C4-2B (cell line): ENCODE data around the gene METTL4.

Experiments
- H3K27ac ChIP-seq: fragments of 450-650 bp; 2 replicates; pipeline ENCODE4 v1.5.1; 2017
- CTCF ChIP-seq: fragments of 450-650 bp; conservative IDR thresholded peaks from 2 replicates; pipeline ENCODE4 v1.5.1; 2017; ENCODE audit warnings: mild to moderate bottlenecking
- ZFX ChIP-seq: fragments of 450-650 bp; IDR thresholded peaks from 2 replicates; pipeline ENCODE4 v1.6.1; 2017

METTL4 gene

DNA sequence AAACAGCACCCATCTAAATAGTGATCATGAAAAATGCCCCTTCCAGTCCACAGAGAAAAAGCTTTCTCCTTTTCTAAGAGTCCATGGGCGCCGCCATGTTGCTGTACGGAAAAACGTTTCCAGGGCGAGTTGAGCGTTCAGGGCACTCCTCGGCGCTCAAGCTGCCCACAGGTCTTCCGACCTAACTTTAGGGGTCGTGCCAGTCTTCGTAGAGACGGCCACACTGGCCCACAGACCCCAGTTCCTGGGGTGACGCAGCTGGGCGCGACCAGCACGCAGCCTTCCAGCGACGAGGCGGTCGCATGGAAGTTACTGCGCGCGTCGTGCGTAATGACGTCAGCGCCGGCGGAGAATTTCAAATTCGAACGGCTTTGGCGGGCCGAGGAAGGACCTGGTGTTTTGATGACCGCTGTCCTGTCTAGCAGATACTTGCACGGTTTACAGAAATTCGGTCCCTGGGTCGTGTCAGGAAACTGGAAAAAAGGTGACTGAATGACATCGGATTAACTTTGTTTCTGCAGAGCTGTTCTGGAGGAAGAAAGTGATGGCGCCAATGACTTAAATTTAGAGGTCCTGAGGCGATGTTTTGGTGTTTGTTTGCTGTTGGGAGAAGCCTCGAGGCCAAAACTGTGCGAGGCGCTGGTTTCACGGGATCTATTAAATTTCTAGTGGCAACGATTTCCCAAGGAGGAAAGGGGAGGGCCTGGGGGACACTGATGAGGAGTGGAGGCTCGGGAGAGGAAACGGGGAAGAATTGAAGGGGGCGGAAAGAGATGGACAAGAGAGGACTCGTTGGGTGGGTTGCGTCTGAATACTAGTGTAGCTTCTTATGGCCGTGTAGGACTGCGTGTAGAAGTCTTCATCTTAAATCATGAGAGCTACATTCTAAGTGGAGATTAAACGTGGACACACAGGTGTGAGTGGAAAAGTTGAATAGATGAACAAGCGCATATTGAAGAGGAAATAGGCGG lies at the start of gene METTL4, which contains the start of gene NDC80:
Gene METTL4, minus strand, starts transcription at position 306 of the 971 bp plus-strand sequence. CDS start 4,289 bp downstream, outside the sequence.
Gene NDC80, plus strand, starts transcription at position 358 of the 971 bp plus-strand sequence. CDS start 1,429 bp downstream, outside the sequence.
- TF ChIP-seq ZFX (no peak), CTCF (no peak)
- H3K27ac ChIP-seq = peak within 1 kb of the TSS; percentile 89

DNA sequence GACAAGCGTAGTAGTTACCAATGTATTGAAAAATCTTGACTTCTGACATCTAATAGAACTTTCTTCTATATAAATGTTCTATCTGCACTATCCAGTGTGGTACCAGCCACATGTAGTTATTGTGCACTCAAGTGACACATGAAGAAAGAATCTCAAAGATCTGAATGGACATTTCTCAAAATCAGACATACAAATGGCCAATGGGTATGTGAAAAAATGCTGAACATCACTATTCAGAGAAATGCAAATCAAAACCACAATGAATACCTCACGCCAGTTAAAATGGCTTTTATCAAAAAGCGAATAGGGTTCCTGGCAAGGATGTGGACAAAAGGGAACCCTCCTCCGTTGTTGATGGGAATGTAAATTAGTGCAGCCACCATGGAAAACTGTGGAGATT lies 46.7 kb upstream of the METTL4 start:
- TF ChIP-seq ZFX = no peak
- TF ChIP-seq CTCF = no peak
- no peak overlapping the region for H3K27ac ChIP-seq

DNA sequence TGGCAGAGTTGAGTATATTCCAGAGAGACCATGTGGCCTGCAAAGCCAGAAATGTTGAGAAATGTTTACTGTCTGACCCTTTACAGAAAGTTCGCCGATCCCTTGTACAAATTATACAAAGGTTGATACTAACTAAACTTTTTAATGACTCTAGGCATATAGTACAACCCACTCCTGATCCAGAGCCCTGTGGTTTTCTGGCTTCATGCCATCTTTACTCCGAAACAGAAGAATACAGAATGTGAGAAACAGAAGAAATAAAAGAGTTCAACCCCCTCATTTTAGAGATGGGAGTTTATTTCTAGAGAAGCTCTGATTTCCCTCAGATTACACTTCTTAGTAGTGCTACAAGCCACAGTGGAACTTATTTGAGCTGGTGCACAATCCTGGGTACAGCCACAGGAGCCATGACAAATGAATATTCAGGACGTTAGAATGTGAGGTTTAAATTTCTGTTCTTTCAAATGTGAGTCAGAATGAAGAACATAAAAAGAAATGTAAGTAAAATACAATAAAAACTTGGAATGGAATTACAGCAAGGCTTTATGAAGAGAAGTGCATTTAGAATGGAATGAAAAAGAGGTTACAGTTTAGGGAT lies 46.2 kb upstream of the METTL4 start:
- TF ChIP-seq CTCF (no peak), ZFX (no peak)
- no peak overlapping the region for H3K27ac ChIP-seq

DNA sequence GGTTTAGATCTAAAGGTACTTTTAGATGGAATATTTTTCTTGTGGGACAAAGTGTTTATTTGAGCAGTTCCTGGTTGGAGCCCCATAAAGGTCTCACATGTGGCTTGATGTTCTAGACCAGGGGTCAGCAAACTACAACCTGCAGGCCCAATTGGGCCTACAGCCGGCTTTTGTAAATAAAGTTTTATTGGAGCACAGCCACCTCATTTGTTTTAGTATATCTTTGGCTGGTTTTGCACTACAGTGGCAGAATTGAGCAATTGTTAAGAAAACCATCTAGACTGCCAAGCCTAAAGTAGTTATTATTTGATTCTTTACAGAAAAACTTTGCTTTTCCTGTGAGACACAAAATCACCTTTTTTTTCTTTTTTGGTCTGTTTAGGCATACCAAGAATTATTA lies 41.7 kb upstream of the METTL4 start:
- H3K27ac ChIP-seq = no peak overlapping the region
- TF ChIP-seq ZFX (no peak), CTCF (no peak)

DNA sequence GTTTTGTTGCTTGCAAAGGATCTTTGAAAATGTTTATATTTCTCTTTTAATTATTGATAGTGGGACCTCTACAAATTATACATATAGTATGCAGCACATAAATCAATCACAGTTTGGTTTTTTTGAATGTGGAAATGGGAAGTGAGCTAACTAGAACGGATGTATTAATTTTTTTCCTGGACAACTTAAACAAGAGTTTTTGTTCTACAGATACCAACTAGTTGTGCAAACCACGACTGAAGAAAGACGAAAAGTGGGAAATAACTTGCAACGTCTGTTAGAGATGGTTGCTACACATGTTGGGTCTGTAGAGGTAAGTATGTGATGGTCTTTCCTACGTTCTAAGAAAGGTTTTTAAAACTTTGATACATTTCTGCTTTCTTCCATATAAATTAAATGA lies 39.2 kb upstream of the METTL4 start:
- TF ChIP-seq CTCF (no peak), ZFX (no peak)
- H3K27ac ChIP-seq = no peak overlapping the region

GRCh38 chr18:2609604-2610003 lies 38.3 kb upstream of the METTL4 start:
- TF ChIP-seq CTCF (no peak), ZFX (no peak)
- H3K27ac ChIP-seq = no peak overlapping the region

- H3K27ac ChIP-seq = no peak overlapping the region
- TF ChIP-seq ZFX = no peak
These were observed 35.0 kb upstream of the METTL4 start for GRCh38 chr18:2606335-2606734.
